Ectodermal cell (in vitro differentiated cells): Measurements from ENCODE around the gene TTLL5.

Experiments
- H3K27ac ChIP-seq: 2 replicates; pipeline ENCODE4 v1.7.0; 2013; ENCODE audit warnings: mild to moderate bottlenecking, low read depth, low read length; ENCODE audit not compliant: insufficient read depth, poor library complexity, severe bottlenecking
- H3K27me3 ChIP-seq: 2 replicates; pipeline ENCODE4 v1.7.0; 2013; ENCODE audit warnings: mild to moderate bottlenecking, low read length; ENCODE audit not compliant: insufficient read depth, control insufficient read depth, poor library complexity, severe bottlenecking
- H3K36me3 ChIP-seq: one replicate; pipeline ENCODE4 v1.7.0; 2013; ENCODE audit warnings: low read length; ENCODE audit not compliant: control insufficient read depth, insufficient read depth
- H3K4me1 ChIP-seq: one replicate; pipeline ENCODE4 v1.7.0; 2013; ENCODE audit warnings: low read length; ENCODE audit not compliant: control insufficient read depth, insufficient read depth
- H3K4me3 ChIP-seq: 2 replicates; pipeline ENCODE4 v1.7.0; 2013; ENCODE audit warnings: low read depth, low read length, control low read depth; ENCODE audit not compliant: insufficient read depth
- H3K9me3 ChIP-seq: 2 replicates; pipeline ENCODE4 v1.7.0; 2013; ENCODE audit warnings: mild to moderate bottlenecking, low read length, moderate library complexity; ENCODE audit not compliant: control insufficient read depth
- WGBS, 2 experiments: methylation state at CpG; one replicate each; pipeline ENCODE4 v1.1.7; 2013; ENCODE audit warnings: missing lambda C conversion rate in 2 of 2; 5-methylcytosine and 5-hydroxymethylcytosine counted together

Gene TTLL5

DNA sequence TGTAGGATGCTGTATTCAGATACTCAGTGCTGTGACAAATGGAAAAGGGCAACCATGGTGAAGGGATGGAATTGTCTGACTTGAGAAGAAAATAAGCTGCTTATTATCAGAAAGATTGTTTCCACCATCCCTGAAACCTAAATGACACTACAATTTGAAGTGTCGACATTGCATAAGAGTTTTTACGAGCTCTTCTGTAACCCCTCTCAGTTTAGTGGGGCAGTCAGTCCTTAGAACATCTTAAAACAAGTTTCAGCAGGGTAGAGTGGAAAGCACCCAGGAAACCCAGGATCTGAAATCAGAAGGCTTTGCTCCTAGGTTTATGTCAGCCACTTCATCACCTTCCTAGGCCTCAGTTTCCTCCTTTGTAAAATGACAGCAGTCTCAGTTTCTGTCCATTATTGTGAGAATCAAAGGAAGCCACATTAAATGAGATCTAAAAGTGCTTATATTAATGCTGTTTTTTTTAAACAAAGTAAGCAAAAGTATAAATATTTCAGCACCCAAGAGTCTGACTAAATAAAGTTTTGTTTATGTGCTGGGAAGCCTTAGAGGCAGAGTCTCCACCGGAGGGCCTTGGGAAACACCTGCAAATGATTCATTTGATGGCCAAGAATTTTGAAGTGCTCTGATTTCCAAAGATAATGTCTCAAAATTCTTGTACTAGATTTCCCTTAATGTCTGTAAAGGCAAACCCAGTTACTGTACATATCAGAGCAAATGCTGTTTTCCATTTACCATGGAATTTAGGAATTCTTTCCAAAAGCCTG lies 326.3 kb downstream of the TTLL5 start:
- H3K27me3 ChIP-seq, result peaks cover 27% of the 10 kb centered on the region
- no peak overlapping the region for H3K27ac ChIP-seq
- H3K4me3 ChIP-seq, result no peak overlapping the region
- WGBS, 2 experiments, result 91% methylated on average over 3 of the region's 3 CpGs
- H3K4me1 ChIP-seq, result peaks cover 6% of the 10 kb centered on the region
- no peaks in the 10 kb centered on the region for H3K9me3 ChIP-seq
- H3K36me3 ChIP-seq, result peaks cover 7% of the 10 kb centered on the region

DNA sequence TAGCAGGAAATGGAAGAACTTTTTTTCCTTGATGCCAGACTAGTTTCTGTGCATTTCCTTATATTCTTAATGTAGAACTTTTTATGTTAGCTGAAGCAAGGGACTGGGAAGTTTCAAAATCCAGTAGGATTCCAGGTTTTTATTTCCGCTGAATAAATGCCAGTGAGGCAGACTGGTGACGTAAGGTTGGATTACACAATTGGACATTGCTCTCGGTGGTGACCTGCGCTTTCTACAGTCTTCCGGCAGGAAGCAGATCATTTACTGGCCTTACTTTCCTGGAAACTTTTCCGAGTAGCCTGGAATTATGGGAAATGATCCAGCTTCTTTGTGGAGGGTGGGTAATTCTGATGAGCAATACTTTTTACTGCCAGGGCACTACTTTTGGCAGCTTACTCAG lies 328.1 kb downstream of the TTLL5 start:
- H3K9me3 ChIP-seq, result no peaks in the 10 kb centered on the region
- H3K27me3 ChIP-seq, result peaks cover 11% of the 10 kb centered on the region
- H3K4me3 ChIP-seq, result no peak overlapping the region
- H3K27ac ChIP-seq, result no peak overlapping the region
- WGBS, 2 experiments, result 94 to 97% methylated on average over 6 of the region's 6 CpGs
- H3K36me3 ChIP-seq, result peaks cover 9% of the 10 kb centered on the region
- H3K4me1 ChIP-seq, result peaks cover 6% of the 10 kb centered on the region

DNA sequence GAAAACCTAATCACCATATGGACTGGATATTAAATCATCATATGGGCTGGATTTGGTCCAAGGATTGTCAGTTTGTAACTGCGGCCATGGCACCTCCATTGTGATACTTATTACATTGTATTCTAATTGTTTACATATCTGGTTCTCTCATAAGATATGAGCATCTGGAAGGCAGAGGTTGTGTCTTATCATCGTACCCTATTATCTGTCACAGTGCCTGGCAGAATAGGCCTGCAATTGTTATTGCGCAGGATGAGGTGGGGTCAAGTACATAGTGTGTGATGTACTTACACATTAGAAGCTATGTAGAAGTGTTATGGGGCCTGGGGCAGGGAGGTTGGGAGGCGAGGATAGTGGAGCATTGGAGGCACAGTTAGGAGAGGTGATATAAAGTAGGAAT lies 329.3 kb downstream of the TTLL5 start:
- peaks cover 6% of the 10 kb centered on the region for H3K4me1 ChIP-seq
- WGBS, 2 experiments, result 94 to 98% methylated on average over 3 to 4 of the region's 4 CpGs
- no peak overlapping the region for H3K27ac ChIP-seq
- H3K4me3 ChIP-seq, result no peak overlapping the region
- H3K27me3 ChIP-seq, result no peaks in the 10 kb centered on the region
- H3K9me3 ChIP-seq, result no peaks in the 10 kb centered on the region
- H3K36me3 ChIP-seq, result peaks cover 9% of the 10 kb centered on the region

DNA sequence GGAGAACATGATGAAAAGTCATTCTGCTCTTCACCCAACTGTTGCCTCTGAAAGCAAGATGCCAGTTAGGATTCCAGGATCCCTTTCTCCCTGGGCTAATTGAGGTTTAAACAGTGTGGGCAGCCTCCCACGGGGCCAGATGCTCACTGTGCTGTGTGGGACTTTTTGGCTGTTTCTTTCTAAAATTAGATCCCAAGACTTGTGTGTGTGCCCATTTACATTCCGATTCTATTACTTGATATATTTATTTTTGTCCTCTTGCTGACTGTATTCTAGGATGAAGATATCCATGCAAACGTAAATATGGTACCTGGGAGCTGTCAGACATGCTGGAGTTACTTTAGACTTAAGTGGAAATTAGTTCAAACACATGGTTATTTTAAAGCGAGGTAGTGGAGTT lies 330.7 kb downstream of the TTLL5 start:
- H3K27ac ChIP-seq, result no peak overlapping the region
- H3K4me1 ChIP-seq, result peaks cover under 1% of the 10 kb centered on the region
- H3K9me3 ChIP-seq, result no peaks in the 10 kb centered on the region
- no peaks in the 10 kb centered on the region for H3K27me3 ChIP-seq
- peaks cover 9% of the 10 kb centered on the region for H3K36me3 ChIP-seq
- WGBS, 2 experiments, result 94 to 96% methylated on average over 4 of the region's 4 CpGs
- no peak overlapping the region for H3K4me3 ChIP-seq

DNA sequence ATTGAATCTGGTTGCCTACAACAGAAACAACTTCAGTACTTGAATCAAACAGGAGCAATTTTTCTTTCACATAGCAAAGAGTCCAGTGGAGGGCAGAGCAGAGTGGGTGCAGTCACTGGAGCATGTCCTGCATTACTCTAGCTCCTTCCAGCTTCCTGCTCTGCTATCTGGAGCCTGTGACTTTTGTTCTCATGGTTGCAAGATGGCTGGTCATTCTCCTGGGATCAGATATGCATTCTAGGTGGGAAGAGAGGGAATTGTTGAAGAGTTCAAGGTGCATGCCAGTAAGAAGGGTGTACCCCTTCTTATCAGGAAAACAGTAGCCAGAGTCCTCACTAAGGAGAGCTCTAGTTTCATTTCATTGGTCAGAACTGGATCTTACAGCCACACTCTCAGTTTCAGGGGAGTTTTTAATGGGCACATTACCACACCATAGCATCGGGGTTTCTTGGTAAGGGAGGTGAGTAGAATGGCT lies 332.6 kb downstream of the TTLL5 start:
- H3K4me1 ChIP-seq, result no peaks in the 10 kb centered on the region
- H3K36me3 ChIP-seq, result peaks cover 9% of the 10 kb centered on the region
- no peaks in the 10 kb centered on the region for H3K27me3 ChIP-seq
- no peak overlapping the region for H3K4me3 ChIP-seq
- H3K27ac ChIP-seq, result no peak overlapping the region
- H3K9me3 ChIP-seq, result no peaks in the 10 kb centered on the region
- 100% methylated on average over 1 of the region's 1 CpG; no CpG with 5 or more reads in 1 of the 2 experiments for WGBS, 2 experiments

DNA sequence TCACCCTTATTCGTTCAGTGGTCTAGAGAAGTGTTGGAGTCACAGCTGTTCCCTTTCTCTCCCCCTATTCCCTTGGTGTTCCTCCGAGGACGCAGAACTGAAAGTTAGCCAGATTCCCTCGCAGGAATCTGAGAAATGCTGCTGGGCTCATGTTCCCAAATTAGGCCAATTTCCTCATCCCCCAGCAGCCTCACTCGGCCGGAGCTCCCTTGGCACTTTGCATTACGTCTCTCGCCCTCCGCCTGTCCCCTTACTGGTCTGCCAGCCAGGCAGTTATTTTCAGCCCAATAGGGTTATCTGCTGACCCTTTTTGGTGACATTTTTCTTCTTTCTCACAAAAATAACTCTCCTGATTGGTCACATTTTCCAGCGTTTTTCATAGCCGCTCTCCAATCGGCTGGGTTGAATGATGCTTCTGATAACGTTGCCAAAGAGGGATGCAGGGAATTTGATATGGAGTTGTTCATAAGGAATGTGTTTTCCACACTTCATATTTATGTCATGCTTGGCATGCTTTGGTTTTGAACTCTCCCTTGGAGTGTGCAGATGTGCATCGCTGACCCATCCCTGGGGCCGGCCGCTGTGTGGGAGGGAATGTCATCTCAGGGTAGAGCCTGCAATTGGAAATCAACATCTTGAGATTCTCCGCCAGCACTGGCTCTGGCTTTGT lies 334.5 kb downstream of the TTLL5 start:
- peaks cover 9% of the 10 kb centered on the region for H3K36me3 ChIP-seq
- no peak overlapping the region for H3K27ac ChIP-seq
- no peak overlapping the region for H3K4me3 ChIP-seq
- H3K4me1 ChIP-seq, result no peaks in the 10 kb centered on the region
- WGBS, 2 experiments, result 91 to 93% methylated on average over 17 of the region's 17 CpGs
- H3K9me3 ChIP-seq, result no peaks in the 10 kb centered on the region
- H3K27me3 ChIP-seq, result no peaks in the 10 kb centered on the region

DNA sequence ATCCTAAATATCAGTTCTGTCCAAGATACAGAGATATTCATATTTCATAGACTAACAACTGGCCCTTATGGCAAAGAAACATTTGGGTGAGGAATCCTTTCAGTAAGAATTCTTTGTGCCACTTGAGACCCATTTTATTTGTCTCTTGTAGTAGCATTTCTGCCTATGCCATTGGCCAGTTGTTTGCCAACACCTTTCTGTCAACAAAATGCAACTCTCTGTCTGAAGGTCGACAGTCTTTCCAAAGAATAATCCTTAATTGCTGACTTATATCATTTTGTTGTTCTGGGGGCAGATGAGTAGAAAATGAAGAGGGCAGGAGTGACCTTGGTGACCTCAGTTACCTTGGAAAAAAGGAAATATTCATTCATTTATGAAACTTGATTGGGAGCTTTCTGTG lies 335.4 kb downstream of the TTLL5 start:
- Histone ChIP-seq H3K4me1 (no peaks in the 10 kb centered on the region), H3K27ac (no peak overlapping the region), H3K36me3 (peaks cover 5% of the 10 kb centered on the region), H3K27me3 (no peaks in the 10 kb centered on the region), H3K9me3 (no peaks in the 10 kb centered on the region), H3K4me3 (no peak overlapping the region)
- 83 to 89% methylated on average over 1 of the region's 1 CpG for WGBS, 2 experiments

DNA sequence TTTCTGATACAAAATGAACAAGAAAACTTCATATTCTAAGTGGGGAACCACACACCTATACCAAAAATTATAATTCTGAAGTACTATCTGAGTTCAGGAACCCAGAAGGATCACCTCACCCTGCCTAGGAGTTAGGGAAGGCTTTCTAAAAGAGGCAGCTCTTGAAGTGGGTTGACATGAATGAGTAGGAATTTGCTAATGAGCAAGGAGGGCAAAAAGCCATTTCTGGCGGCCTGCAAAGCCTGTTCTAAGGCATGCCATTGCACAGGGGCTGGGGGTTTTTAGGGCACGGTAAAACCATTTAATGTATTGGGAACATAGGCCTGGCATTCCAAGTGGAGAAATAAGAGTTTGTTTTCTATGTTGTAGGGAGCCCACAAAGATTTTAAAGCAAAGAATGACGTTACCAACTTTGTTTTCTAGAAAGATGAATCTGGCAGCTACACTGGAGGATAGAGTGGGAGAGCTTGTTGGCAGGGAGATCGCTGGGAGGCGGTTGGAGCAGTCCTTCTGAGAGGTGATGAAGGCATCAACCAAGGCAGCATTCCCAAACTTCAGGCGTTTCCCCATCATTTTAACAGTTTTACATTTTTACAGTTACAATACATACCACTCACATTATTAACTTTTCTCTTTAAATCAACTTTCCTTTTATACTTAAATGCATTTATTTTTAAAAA lies 338.6 kb downstream of the TTLL5 start:
- no peak overlapping the region for H3K27ac ChIP-seq
- H3K27me3 ChIP-seq, result no peaks in the 10 kb centered on the region
- H3K4me3 ChIP-seq, result no peak overlapping the region
- H3K36me3 ChIP-seq, result peaks cover 11% of the 10 kb centered on the region
- 97% methylated on average over 6 of the region's 6 CpGs for WGBS, 2 experiments
- no peaks in the 10 kb centered on the region for H3K9me3 ChIP-seq
- H3K4me1 ChIP-seq, result no peaks in the 10 kb centered on the region

DNA sequence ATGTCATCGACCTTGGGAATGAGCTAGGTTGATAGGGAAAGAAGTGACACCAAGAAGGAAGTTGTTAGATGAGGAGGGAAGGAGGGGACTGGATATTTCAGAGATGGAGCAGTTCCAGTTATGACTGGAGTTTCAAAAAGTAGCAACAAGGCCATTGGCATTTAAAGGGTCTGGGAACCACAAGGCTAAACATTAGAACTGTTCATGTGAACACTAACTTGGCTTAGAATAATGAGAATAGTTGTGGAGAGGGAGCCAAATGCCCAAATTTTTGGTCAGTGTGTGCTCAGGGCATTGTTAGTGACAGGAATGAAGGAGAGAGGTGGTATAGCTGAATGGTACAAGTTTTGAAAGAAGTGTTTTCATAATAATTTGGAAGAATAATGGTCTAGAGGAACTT lies 341.3 kb downstream of the TTLL5 start:
- no peak overlapping the region for H3K4me3 ChIP-seq
- H3K4me1 ChIP-seq, result no peaks in the 10 kb centered on the region
- H3K27me3 ChIP-seq, result no peaks in the 10 kb centered on the region
- 91 to 97% methylated on average over 1 of the region's 1 CpG for WGBS, 2 experiments
- no peaks in the 10 kb centered on the region for H3K9me3 ChIP-seq
- H3K27ac ChIP-seq, result no peak overlapping the region
- H3K36me3 ChIP-seq, result peaks cover 17% of the 10 kb centered on the region
